T47D (cell line): ENCODE results near the gene RIIAD1.
"Not testable (repeated sequence)": the region's sequence is repeated elsewhere in the genome, so short reads cannot be mapped to it uniquely, and the experiment has no call there.

Experiments used
- DNase-seq, 2 experiments: peaks; one replicate each; pipeline versions ENCODE4 v3.0.0 to v3.0.0-alpha.2; 2011 to 2012; ENCODE audit warnings: low read depth in 1 of 2, low spot score in 1 of 2
- JUND ChIP-seq: IDR thresholded peaks from 2 replicates; pipeline ENCODE4 v1.6.1; 2012; ENCODE audit warnings: low read depth
- in situ Hi-C: cut with HindIII; loops from 2 replicates; pipeline ENCODE4 v1.10.0; 2016; ENCODE audit warnings: low sequenced_read_pairs, low pct_unique_long_range_greater_than_20kb

The RIIAD1 gene

DNA sequence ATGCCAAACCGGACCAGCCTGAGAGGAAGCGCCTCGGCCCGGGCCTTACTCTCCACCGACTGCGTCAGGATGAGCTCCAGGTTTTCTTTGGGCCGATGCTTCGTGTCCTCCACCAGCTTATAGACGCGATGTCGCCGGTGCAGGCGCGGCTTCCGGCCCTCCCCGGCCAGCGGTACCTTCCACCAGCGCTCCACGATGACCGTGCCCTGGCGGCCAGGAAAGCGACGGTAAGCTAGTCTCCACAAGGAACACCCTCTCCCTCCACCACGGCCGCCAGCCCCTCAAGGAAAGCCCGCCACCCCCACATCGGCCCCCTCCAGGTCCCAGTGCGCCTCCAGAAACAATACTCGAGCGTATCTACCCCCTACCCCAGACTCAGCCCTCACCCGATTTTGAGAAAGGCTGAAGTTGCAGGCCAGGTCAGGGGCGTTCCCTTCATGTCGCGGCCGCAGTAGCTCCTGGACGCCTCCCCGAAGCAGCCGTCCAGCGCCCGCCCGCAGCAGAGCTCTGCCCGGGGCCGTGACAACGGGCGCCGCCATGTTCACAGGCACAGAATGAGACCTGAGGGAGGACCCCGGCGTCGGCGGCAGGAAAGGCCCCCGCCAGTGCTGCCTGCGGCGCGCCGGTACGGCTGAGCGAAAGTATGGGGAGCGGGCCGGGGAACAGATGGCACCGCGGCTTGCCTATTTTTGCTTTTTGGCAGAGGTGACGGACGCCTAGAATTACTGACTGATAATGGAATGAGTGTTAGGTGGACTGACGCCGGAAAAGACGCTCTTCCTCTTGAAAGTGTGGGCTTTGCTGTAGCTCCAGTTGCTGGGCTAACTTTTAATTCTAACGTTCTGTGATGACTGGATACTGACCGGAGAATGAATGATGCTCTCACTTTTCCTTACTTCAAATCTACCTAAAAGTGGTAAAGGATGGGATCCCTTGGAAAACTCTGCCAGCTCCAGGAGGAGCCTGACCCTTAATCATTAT, 41.9 kb downstream of the RIIAD1 start, which contains the start of gene MRPL9:
Gene MRPL9 (minus strand): TSS at position 556 of the 981 bp plus-strand sequence. CDS start 17 bp downstream, at position 539.
- TF ChIP-seq JUND: no peak
- peak; percentile 88 to 98 for DNase-seq
- in situ Hi-C loops: no loop called here

DNA sequence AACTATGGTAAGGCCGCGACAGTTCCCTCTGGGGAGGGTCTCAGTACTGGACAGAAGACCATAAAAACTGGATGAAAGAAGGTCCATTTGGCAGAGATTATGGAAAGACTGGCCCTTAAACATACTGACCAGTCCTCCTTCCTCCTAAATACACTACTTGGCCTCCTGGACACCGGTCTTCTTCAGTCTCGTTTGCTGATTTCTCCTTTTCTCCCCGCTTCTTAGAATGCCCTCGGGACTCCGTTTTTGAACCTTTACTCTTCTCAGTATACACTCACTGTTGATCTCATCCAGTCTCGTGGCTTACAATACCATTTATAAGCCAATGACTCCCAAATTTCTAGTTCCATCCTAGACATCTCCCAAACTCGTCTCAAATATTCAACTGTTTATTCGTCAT, 42.7 kb downstream of the RIIAD1 start:
- peak; percentile 28 to 52 for DNase-seq
- TF ChIP-seq JUND: no peak
- in situ Hi-C loops: no loop called here

DNA sequence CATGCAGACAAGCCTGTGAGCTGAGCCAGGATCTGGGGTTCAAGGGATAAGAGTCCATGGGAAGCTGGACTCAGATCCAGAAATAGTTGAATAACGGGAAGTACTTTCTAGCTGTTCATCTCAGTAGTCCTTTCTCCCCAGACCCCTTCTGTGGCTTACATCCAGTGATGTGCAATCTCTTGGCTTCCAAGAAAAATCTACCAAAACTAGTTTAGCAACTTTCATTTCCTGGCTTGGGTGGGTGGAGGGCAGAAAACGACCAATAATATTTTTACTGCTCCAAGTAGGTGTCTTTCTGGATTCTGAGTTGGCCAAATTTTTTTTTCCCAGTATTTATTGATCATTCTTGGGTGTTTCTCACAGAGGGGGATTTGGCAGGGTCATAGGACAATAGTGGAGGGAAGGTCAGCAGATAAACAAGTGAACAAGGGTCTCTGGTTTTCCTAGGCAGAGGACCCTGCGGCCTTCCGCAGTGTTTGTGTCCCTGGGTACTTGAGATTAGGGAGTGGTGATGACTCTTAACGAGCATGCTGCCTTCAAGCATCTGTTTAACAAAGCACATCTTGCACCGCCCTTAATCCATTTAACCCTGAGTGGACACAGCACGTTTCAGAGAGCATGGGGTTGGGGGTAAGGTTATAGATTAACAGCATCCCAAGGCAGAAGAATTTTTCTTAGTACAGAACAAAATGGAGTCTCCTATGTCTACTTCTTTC, 47.2 kb downstream of the RIIAD1 start:
- in situ Hi-C loops: not testable (repeated sequence)
- DNase-seq: peak; percentile 69 to 72

DNA sequence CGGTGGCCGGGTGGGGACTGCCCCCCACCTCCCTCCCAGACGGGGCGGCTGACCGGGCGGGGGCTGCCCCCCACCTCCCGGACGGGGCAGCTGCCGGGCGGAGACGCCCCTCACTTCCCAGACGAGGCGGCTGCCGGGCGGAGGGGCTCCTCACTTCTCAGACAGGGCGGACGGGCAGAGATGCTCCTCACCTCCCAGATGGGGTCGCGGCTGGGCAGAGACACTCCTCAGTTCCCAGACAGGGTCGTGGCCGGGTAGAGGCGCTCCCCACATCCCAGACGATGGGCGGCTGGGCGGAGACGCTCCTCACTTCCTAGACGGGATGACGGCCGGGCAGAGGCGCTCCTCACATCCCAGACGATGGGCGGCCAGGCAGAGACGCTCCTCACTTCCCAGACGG, 47.9 kb downstream of the RIIAD1 start:
- in situ Hi-C loops, DNase-seq: not testable (repeated sequence)

DNA sequence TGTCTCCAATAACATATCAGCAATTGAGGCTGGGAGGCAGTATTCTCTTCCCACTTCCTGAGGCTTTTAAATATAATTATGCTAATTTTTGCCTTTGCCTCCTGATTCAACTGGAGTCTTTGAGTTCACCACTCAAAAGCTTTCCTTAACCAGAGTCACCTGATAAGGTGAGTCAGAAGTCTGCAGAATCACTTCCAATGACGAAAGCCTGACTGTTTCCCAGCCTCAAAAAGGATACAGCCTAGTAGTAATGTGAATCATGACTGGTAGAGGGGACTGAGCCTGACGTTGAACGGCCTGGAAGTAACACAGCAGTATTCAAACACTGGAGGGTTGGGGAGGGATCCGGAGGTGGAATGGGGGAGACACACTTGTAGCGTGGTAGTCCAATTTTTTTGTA, 52.4 kb downstream of the RIIAD1 start:
- TF ChIP-seq JUND: no peak
- in situ Hi-C loops: no loop called here
- DNase-seq: no peak

DNA sequence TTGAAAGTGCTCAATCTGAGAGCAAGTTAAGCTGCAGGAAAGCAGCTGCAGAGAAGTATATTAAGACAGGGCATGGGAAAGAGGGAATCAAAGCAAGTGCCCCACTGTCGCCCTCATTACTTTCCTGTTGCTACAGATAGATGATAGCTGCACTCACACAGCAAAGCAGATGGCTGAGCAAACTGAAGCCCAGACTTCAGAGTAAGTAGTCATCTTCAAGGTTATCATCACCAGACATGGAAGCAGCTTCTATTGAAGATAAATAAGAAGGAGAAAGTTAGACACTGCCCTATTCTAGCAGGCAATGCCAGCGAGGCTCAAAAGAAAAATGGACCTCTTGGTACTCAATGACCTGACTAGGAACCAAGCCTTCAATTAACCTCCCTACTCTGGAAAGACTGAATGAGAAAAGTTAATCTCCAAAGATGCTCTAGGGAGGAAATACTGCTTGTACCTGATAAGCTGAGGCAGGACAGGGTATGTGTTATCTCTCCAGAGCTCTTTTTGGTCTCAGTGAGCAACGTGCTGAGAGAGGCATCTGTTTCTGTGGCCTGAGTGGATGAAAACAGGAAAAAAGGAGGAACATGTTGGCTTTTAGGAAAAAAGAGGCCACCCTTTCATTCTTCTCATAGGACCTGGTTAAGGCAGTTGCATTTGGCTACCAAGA, 53.1 kb downstream of the RIIAD1 start:
- TF ChIP-seq JUND: no peak
- in situ Hi-C loops: no loop called here
- no peak for DNase-seq

DNA sequence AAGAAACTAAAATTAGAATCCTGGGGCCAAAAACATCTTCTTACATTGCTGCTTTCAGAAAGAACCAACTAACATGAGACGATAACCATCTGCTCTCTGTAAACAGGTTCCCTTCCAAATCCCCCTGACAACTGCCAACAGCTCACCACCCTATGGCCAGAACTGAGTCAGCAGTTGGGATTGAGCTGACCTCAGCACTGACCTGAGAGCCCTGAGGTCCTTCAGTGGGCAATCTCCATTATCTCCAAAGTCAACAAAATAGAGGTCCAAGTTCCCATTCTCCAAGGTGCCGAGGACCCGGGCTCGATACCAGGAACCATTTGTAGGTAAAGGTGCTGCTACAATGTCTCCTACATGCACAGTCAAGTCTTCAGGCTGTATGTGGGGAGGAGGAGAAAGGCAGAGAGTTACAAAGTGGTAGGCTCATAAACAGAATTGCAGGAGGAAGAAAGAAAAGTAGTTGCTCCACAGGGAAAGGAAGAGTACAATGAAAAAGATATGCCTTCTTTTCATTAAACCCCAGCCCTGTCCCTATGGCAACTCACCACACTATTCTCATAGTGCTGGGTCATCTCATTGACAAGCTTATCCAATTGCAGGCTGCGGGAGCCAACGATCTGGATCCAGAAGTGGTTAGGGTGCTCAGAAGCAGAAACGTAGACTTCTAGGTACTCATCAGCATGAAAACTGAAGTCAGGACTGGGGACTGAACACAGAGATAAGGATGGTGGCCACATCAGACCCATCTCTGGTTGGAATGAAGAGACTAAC, 54.8 kb downstream of the RIIAD1 start:
- TF ChIP-seq JUND: no peak
- in situ Hi-C loops: no loop called here
- no peak for DNase-seq

DNA sequence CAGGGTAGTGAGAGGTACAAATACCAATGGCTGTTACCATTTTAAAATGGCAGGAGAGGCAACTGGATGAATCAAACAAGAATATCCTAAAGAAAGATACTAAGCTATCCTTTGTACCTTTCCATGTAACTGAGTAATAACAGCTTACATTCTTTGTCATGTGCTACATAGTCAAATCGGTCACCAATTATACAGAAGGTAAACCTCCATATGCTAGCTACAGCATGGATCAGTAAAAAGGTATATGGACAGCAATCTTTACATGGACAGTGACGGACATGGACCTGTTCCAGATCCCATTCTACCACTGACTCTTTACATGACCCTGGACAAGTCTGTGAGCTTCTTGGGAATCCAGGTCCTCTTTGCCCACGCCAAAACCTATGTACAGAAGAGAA, 55.3 kb downstream of the RIIAD1 start:
- in situ Hi-C loops: no loop called here
- DNase-seq: no peak
- no peak for TF ChIP-seq JUND

DNA sequence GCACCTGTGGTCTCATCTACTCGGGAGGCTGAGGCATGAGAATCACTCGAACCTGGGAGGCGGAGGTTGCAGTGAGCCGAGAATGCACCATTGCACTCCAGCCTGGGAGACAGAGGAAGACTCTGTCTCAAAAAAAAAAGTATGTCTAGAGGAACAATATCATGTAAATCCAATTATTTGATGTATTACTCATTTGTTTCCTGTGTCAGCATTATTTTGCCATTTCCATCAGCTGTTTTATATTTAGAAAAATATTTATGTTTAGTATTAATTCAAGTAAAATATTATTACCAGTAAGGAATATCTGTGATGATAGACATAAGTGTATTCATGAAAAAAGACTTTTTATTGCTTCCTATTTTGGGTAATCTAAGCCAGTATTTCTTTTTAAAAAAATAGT, 56.0 kb downstream of the RIIAD1 start:
- no peak for DNase-seq
- in situ Hi-C loops: no loop called here
- TF ChIP-seq JUND: no peak
